Testis (tissue), 3 donors: Measurements from ENCODE around the gene PMEL. TPM values are rescaled to one million over a fixed set of nuclear protein-coding genes. Genes with fewer than 3 reads are reported as not detected.
A peak's percentile ranks its signal among the peaks of the same experiment; 100 is the strongest.

Source experiments
- DNase-seq: peaks from one replicate; pipeline ENCODE4 v3.0.0-alpha.2; 2019
- H3K27ac ChIP-seq, 2 donors: fragments of 200-600 bp; sonication (generic); one replicate each; pipeline ENCODE4 v1.5.1; 2019
- H3K27me3 ChIP-seq: fragments of 200-600 bp; sonication (generic); one replicate; pipeline ENCODE4 v1.5.1; 2019
- H3K36me3 ChIP-seq: fragments of 200-600 bp; sonication (generic); one replicate; pipeline ENCODE4 v1.5.1; 2017; ENCODE audit warnings: low read depth; ENCODE audit errors: missing control alignments
- H3K4me1 ChIP-seq: fragments of 200-600 bp; sonication (generic); one replicate; pipeline ENCODE4 v1.5.1; 2019
- H3K4me3 ChIP-seq, 2 donors: fragments of 200-600 bp; sonication (generic); one replicate each; pipeline ENCODE4 v1.5.1; 2017 to 2019
- H3K9me3 ChIP-seq: fragments of 200-600 bp; sonication (generic); one replicate; pipeline ENCODE4 v1.5.1; 2017
- CTCF ChIP-seq, 3 experiments: fragments of 450-650 bp in 2 of 3; fragments of 200-600 bp in 1 of 3; sonication (generic) in 1 of 3; IDR thresholded peaks; one replicate each; pipeline ENCODE4 v1.5.1; 2016 to 2019; ENCODE audit warnings: antibody characterized with exemption in 3 of 3, mild to moderate bottlenecking in 2 of 3, moderate library complexity in 1 of 3
- POLR2A ChIP-seq: fragments of 450-650 bp; IDR thresholded peaks from one replicate; pipeline ENCODE4 v1.6.1; 2017; ENCODE audit warnings: antibody characterized with exemption, mild to moderate bottlenecking, moderate library complexity
- WGBS, 2 donors: methylation state at CpG; one replicate each; pipeline ENCODE4 v1.1.5; 2018; 5-methylcytosine and 5-hydroxymethylcytosine counted together
- intact Hi-C: fragments of 100-400 bp; cut with DNase I; formaldehyde crosslinking; loops from one replicate; pipeline ENCODE4 v1.15.1; 2023; ENCODE audit warnings: low total_unique reads
- polyA plus RNA-seq: library from polyadenylated mRNA; stranded (reverse); fragments of 350-450 nt; fragmentation: Illumina TruSeq; extraction: RNeasy Lipid Tissue Mini Kit (QIAGEN cat#74804); gene quantifications from one replicate; pipeline ENCODE4 v1.2.3, GENCODE V29; 2014; ENCODE audit warnings: low read depth, low replicate concordance; ENCODE audit not compliant: insufficient read depth
- total RNA-seq, 2 donors: library from RNA; depleted of rRNA; stranded (reverse); fragments of >200 nt; gene quantifications; one replicate each; pipeline ENCODE4 v1.2.3, GENCODE V29; 2016

Gene PMEL
- total and polyA plus RNA-seq, 3 donors from 2014 or later, result 8.2 to 11.1 (median 8.9) TPM

- Histone ChIP-seq H3K4me1 (no peaks in the 10 kb centered on the region), H3K36me3 (no peaks in the 10 kb centered on the region), H3K27me3 (no peaks in the 10 kb centered on the region), H3K4me3 (no peak overlapping the region), H3K9me3 (no peaks in the 10 kb centered on the region), H3K27ac (no peak overlapping the region)
- intact Hi-C loops, result loop anchor here (10.0 kb wide), 1 partner anchor 194 kb away; the partner anchor contains the start of gene GDF11
- DNase-seq, result no peak
- TF ChIP-seq POLR2A (no peak), CTCF (IDR thresholded peaks at IDR 0.05) (no peak)
- 91 to 94% methylated on average over 8 of the region's 8 CpGs for WGBS, 2 donors
Measured at GRCh38 chr12:55938826-55939501, 26.9 kb downstream of the PMEL start.

- H3K36me3 ChIP-seq, result no peaks in the 10 kb centered on the region
- no peaks in the 10 kb centered on the region for H3K9me3 ChIP-seq
- no peak overlapping the region for H3K4me3 ChIP-seq
- no peak overlapping the region for H3K27ac ChIP-seq
- no peak for TF ChIP-seq CTCF (IDR thresholded peaks at IDR 0.05)
- TF ChIP-seq POLR2A, result no peak
- intact Hi-C loops, result loop anchor here (10.0 kb wide), 1 partner anchor 193 kb away; the partner anchor contains the start of gene GDF11
- no peak for DNase-seq
- WGBS, 2 donors, result 89% methylated on average over 2 of the region's 2 CpGs
- no peaks in the 10 kb centered on the region for H3K4me1 ChIP-seq
- H3K27me3 ChIP-seq, result no peaks in the 10 kb centered on the region
Measured at GRCh38 chr12:55937981-55938380, 27.9 kb downstream of the PMEL start.

GRCh38 chr12:55935738-55936151 is 30.1 kb downstream of the PMEL start:
- H3K36me3 ChIP-seq, result no peaks in the 10 kb centered on the region
- DNase-seq, result peak; percentile 33
- H3K27ac ChIP-seq, result peak overlapping the region; percentile 39 to 66
- peak overlapping the region; percentile 18 to 49 for H3K4me3 ChIP-seq
- intact Hi-C loops, result loop anchor here (10.0 kb wide), 1 partner anchor 191 kb away; the partner anchor contains the start of gene GDF11
- whole genome bisulfite sequencing, 2 donors, result 20 to 30% methylated on average over 26 of the region's 26 CpGs
- no peaks in the 10 kb centered on the region for H3K9me3 ChIP-seq
- no peaks in the 10 kb centered on the region for H3K27me3 ChIP-seq
- peaks cover 8% of the 10 kb centered on the region for H3K4me1 ChIP-seq
- TF ChIP-seq POLR2A (no peak), CTCF (IDR thresholded peaks at IDR 0.05) (no peak)

- TF ChIP-seq CTCF (IDR thresholded peaks at IDR 0.05) (no peak), POLR2A (no peak)
- Histone ChIP-seq H3K9me3 (no peaks in the 10 kb centered on the region), H3K4me1 (peaks cover 12% of the 10 kb centered on the region), H3K27me3 (no peaks in the 10 kb centered on the region), H3K36me3 (no peaks in the 10 kb centered on the region), H3K27ac (no peak overlapping the region), H3K4me3 (no peak overlapping the region)
- DNase-seq, result no peak
- WGBS, 2 donors, result 88 to 97% methylated on average over 1 of the region's 1 CpG
- intact Hi-C loops, result loop anchor here (10.0 kb wide), 1 partner anchor 190 kb away; the partner anchor contains the start of gene GDF11
Measured at GRCh38 chr12:55934773-55935172, 31.1 kb downstream of the PMEL start.
